ENCODE measurements around the gene UFSP2.
A peak's percentile ranks its signal among the peaks of the same experiment; 100 is the strongest.

The UFSP2 gene

DNA sequence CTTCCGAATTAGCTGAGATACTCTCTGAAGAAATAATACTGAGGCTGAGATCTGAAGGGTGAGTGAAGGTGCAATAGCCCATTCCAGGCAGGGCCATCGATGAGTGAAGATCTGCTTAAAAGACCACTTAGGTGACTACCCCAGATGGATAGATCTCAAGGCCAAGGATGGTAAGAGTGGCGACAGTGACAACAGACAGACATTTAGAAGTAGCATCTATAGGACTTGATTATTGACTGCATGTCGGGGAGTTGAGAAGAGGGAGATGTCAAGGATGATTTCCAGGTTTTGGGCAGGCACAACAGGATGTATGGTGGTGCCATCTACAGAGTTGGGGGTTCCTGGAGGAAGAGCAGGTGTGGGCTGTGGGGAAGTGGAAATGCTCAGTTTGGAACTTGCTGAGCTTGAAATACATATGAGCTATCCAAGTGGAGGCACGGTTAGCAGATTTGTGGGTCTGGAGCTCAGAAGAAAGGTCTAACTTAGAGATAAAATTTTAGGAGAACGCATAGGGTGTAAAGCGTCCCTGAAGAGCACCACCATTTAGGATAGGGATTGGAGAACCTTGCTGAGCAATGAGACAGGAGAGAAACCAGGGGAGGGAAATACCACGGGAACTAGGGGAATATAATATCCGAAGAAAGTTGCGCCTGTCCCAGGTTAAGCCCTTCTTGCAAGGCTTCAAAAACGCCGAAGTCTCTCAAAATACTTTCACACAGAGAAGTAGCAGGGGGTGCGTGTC lies 688 bp downstream of the UFSP2 start:
- Histone ChIP-seq H3K36me3 (ENCODE audit: control insufficient read depth in 1 of 2, insufficient read depth in 2 of 2, low read length in 2 of 2) (no peaks in the 10 kb centered on the region), H3K9me3 (ENCODE audit: control insufficient read depth in 1 of 2, low read length in 2 of 2) (no peaks in the 10 kb centered on the region), H3K4me3 (ENCODE audit: low read depth in 1 of 2, low read length in 2 of 2) (peak overlapping the region; percentile 69 to 89), H3K27me3 (ENCODE audit: low read depth, low read length) (no peaks in the 10 kb centered on the region), H3K4me1 (ENCODE audit: control insufficient read depth in 1 of 2, insufficient read depth in 2 of 2, low read length in 2 of 2) (peaks cover 14 to 31% of the 10 kb centered on the region in 2 donors), H3K27ac (ENCODE audit: low read length) (peak overlapping the region; percentile 94)

GRCh38 chr4:185421366-185422124 lies 4.2 kb downstream of the UFSP2 start:
- no peak overlapping the region for H3K27ac ChIP-seq (ENCODE audit: low read length)

GRCh38 chr4:185416955-185417354 lies 8.8 kb downstream of the UFSP2 start:
- Histone ChIP-seq H3K27me3 (ENCODE audit: low read depth, low read length) (no peaks in the 10 kb centered on the region), H3K9me3 (ENCODE audit: control insufficient read depth in 1 of 2, low read length in 2 of 2) (no peaks in the 10 kb centered on the region), H3K4me3 (ENCODE audit: low read depth in 1 of 2, low read length in 2 of 2) (no peak overlapping the region), H3K4me1 (ENCODE audit: control insufficient read depth in 1 of 2, insufficient read depth in 2 of 2, low read length in 2 of 2) (peaks cover 5 to 8% of the 10 kb centered on the region in 2 donors), H3K36me3 (ENCODE audit: control insufficient read depth in 1 of 2, insufficient read depth in 2 of 2, low read length in 2 of 2) (peaks cover 32 to 37% of the 10 kb centered on the region in 2 donors), H3K27ac (ENCODE audit: low read length) (no peak overlapping the region)

More at GRCh38 chr4:185421366-185422124, 4.2 kb downstream of the UFSP2 start:
- Histone ChIP-seq H3K27me3 (ENCODE audit: low read depth, low read length) (no peaks in the 10 kb centered on the region), H3K4me3 (ENCODE audit: low read depth in 1 of 2, low read length in 2 of 2) (no peak overlapping the region), H3K9me3 (ENCODE audit: control insufficient read depth in 1 of 2, low read length in 2 of 2) (no peaks in the 10 kb centered on the region), H3K4me1 (ENCODE audit: control insufficient read depth in 1 of 2, insufficient read depth in 2 of 2, low read length in 2 of 2) (peaks cover 14 to 31% of the 10 kb centered on the region in 2 donors), H3K36me3 (ENCODE audit: control insufficient read depth in 1 of 2, insufficient read depth in 2 of 2, low read length in 2 of 2) (peaks cover 10 to 15% of the 10 kb centered on the region in 2 donors)

- H3K36me3 ChIP-seq (ENCODE audit: control insufficient read depth in 1 of 2, insufficient read depth in 2 of 2, low read length in 2 of 2), result peaks cover 40 to 54% of the 10 kb centered on the region in 2 donors
- H3K4me1 ChIP-seq (ENCODE audit: control insufficient read depth in 1 of 2, insufficient read depth in 2 of 2, low read length in 2 of 2), result no peaks in the 10 kb centered on the region
- no peaks in the 10 kb centered on the region for H3K27me3 ChIP-seq (ENCODE audit: low read depth, low read length)
- no peak overlapping the region for H3K27ac ChIP-seq (ENCODE audit: low read length)
- no peak overlapping the region for H3K4me3 ChIP-seq (ENCODE audit: low read depth in 1 of 2, low read length in 2 of 2)
- H3K9me3 ChIP-seq (ENCODE audit: control insufficient read depth in 1 of 2, low read length in 2 of 2), result no peaks in the 10 kb centered on the region
Measured at GRCh38 chr4:185412412-185412811, 13.4 kb downstream of the UFSP2 start.

- Histone ChIP-seq H3K27ac (ENCODE audit: low read length) (no peak overlapping the region), H3K4me3 (ENCODE audit: low read depth in 1 of 2, low read length in 2 of 2) (no peak overlapping the region), H3K36me3 (ENCODE audit: control insufficient read depth in 1 of 2, insufficient read depth in 2 of 2, low read length in 2 of 2) (peaks cover 35 to 49% of the 10 kb centered on the region in 2 donors), H3K27me3 (ENCODE audit: low read depth, low read length) (no peaks in the 10 kb centered on the region), H3K4me1 (ENCODE audit: control insufficient read depth in 1 of 2, insufficient read depth in 2 of 2, low read length in 2 of 2) (no peaks in the 10 kb centered on the region), H3K9me3 (ENCODE audit: control insufficient read depth in 1 of 2, low read length in 2 of 2) (no peaks in the 10 kb centered on the region)
Measured at GRCh38 chr4:185411849-185412248, 13.9 kb downstream of the UFSP2 start.

GRCh38 chr4:185408432-185408831 lies 17.3 kb downstream of the UFSP2 start:
- H3K27me3 ChIP-seq (ENCODE audit: low read depth, low read length), result no peaks in the 10 kb centered on the region
- no peaks in the 10 kb centered on the region for H3K4me1 ChIP-seq (ENCODE audit: control insufficient read depth in 1 of 2, insufficient read depth in 2 of 2, low read length in 2 of 2)
- H3K9me3 ChIP-seq (ENCODE audit: control insufficient read depth in 1 of 2, low read length in 2 of 2), result no peaks in the 10 kb centered on the region
- no peak overlapping the region for H3K27ac ChIP-seq (ENCODE audit: low read length)
- H3K36me3 ChIP-seq (ENCODE audit: control insufficient read depth in 1 of 2, insufficient read depth in 2 of 2, low read length in 2 of 2), result peaks cover 19 to 45% of the 10 kb centered on the region in 2 donors
- no peak overlapping the region for H3K4me3 ChIP-seq (ENCODE audit: low read depth in 1 of 2, low read length in 2 of 2)

DNA sequence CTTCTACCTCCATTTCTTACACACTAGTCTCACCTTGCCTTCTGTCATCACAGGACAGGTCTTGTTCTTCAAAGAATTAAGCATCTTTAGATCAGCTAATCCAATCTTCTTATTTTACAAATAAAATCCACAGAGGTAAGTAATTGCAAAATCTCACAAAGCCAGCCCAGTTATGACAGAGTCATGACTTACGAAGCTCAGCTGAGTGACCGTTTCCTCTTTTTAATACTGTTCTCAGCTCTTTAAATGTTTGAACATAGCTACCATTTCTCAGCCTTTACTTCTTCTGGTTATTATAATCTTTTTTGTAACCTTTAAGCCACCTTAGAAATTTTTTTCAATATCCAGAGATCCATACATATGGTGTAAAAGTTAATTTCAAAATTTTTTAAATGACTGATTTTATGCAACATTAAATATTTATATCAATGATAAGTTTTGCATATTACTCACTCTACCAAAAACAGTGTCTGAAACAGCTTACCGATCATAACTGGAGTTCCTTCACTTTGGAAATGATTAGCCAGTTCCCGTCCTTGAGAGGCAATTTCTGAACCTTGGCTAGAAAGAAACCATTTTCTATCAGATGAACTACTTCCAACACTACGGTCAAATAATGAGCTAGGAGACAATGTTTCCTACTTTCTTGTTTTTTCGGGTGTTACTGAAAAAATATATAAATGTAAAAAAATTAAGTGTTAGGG lies 20.3 kb downstream of the UFSP2 start:
- Histone ChIP-seq H3K36me3 (ENCODE audit: control insufficient read depth in 1 of 2, insufficient read depth in 2 of 2, low read length in 2 of 2) (peaks cover 24 to 61% of the 10 kb centered on the region in 2 donors), H3K9me3 (ENCODE audit: control insufficient read depth in 1 of 2, low read length in 2 of 2) (no peaks in the 10 kb centered on the region), H3K27me3 (ENCODE audit: low read depth, low read length) (no peaks in the 10 kb centered on the region), H3K4me1 (ENCODE audit: control insufficient read depth in 1 of 2, insufficient read depth in 2 of 2, low read length in 2 of 2) (no peaks in the 10 kb centered on the region), H3K4me3 (ENCODE audit: low read depth in 1 of 2, low read length in 2 of 2) (no peak overlapping the region), H3K27ac (ENCODE audit: low read length) (no peak overlapping the region)

DNA sequence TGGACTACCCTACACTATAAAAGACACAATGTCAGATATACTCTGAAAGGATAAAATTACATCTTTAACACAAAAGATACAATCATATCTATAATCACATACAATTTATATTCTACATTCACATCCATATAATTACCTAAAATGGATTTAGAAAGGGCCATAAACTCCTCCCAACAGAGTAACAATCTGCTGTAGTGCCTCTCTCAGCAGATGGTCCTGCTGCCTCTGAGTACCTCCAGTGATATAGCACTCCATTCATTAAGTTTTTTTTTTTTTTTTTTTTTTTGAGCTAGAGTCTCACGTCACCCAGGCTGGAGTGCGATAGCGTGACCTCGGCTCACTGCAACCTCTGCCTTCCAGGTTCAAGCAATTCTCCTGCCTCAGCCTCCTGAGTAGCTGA lies 21.7 kb downstream of the UFSP2 start:
- H3K36me3 ChIP-seq (ENCODE audit: control insufficient read depth in 1 of 2, insufficient read depth in 2 of 2, low read length in 2 of 2), result peaks cover 31 to 67% of the 10 kb centered on the region in 2 donors
- no peaks in the 10 kb centered on the region for H3K9me3 ChIP-seq (ENCODE audit: control insufficient read depth in 1 of 2, low read length in 2 of 2)
- H3K27ac ChIP-seq (ENCODE audit: low read length), result no peak overlapping the region
- no peaks in the 10 kb centered on the region for H3K27me3 ChIP-seq (ENCODE audit: low read depth, low read length)
- peaks cover 0 to 4% of the 10 kb centered on the region in 2 donors for H3K4me1 ChIP-seq (ENCODE audit: control insufficient read depth in 1 of 2, insufficient read depth in 2 of 2, low read length in 2 of 2)
- H3K4me3 ChIP-seq (ENCODE audit: low read depth in 1 of 2, low read length in 2 of 2), result no peak overlapping the region

GRCh38 chr4:185399466-185399865 lies 26.3 kb downstream of the UFSP2 start:
- H3K27ac ChIP-seq (ENCODE audit: low read length), result peak overlapping the region; percentile 11
- H3K4me1 ChIP-seq (ENCODE audit: control insufficient read depth in 1 of 2, insufficient read depth in 2 of 2, low read length in 2 of 2), result peaks cover 0 to 18% of the 10 kb centered on the region in 2 donors

GRCh38 chr4:185398618-185399017 lies 27.1 kb downstream of the UFSP2 start:
- Histone ChIP-seq H3K36me3 (ENCODE audit: control insufficient read depth in 1 of 2, insufficient read depth in 2 of 2, low read length in 2 of 2) (peaks cover 20 to 43% of the 10 kb centered on the region in 2 donors), H3K27me3 (ENCODE audit: low read depth, low read length) (no peaks in the 10 kb centered on the region), H3K4me1 (ENCODE audit: control insufficient read depth in 1 of 2, insufficient read depth in 2 of 2, low read length in 2 of 2) (peaks cover 0 to 18% of the 10 kb centered on the region in 2 donors), H3K27ac (ENCODE audit: low read length) (peak overlapping the region; percentile 10), H3K4me3 (ENCODE audit: low read depth in 1 of 2, low read length in 2 of 2) (no peak overlapping the region), H3K9me3 (ENCODE audit: control insufficient read depth in 1 of 2, low read length in 2 of 2) (no peaks in the 10 kb centered on the region)

More at GRCh38 chr4:185399466-185399865, 26.3 kb downstream of the UFSP2 start:
- peaks cover 20 to 43% of the 10 kb centered on the region in 2 donors for H3K36me3 ChIP-seq (ENCODE audit: control insufficient read depth in 1 of 2, insufficient read depth in 2 of 2, low read length in 2 of 2)
- H3K9me3 ChIP-seq (ENCODE audit: control insufficient read depth in 1 of 2, low read length in 2 of 2), result no peaks in the 10 kb centered on the region
- no peak overlapping the region for H3K4me3 ChIP-seq (ENCODE audit: low read depth in 1 of 2, low read length in 2 of 2)
- no peaks in the 10 kb centered on the region for H3K27me3 ChIP-seq (ENCODE audit: low read depth, low read length)

Data from muscle layer of duodenum (tissue), 2 donors.